Measurements from ENCODE around the gene ACD. TPM values are rescaled to one million over a fixed set of nuclear protein-coding genes. Genes with fewer than 3 reads are reported as not detected.

ACD gene
- total RNA-seq, 1 experiment from 2014 or later: 33.6 TPM

DNA sequence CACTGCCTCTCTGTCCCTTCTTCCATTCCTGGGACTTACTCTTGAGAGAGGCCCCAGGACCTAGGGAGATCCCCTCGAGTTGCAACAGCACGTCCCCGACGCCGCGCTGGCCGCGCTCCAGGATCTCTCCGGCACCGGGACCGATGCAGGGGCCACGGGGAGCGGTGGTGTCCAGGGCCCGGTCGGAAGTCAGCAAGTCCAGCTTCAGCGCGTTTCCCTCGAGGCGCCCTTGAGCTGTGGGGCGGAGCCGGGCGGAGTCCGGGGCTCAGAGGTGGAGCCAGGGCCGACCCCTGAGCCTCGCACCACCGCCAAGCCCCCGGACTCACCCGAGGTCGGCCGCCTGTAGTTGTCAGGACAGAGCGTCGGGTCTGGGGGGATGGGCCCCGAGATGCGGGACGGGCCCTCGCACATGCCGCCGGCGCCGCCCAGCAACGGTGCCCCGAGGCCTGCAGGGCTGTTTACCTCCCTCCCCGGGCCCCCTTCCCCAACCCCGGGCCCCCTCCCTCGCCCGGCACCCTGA is 6.0 kb upstream of the ACD start:
- Mint-ChIP-seq H3K4me3 (ENCODE audit: unreplicated experiment) (peak overlapping the region; percentile 72), H3K27me3 (ENCODE audit: insufficient read depth, unreplicated experiment) (no peaks in the 10 kb centered on the region), H3K9me3 (ENCODE audit: unreplicated experiment) (no peaks in the 10 kb centered on the region), H3K27ac (ENCODE audit: low read depth, unreplicated experiment) (peak overlapping the region; percentile 46), H3K36me3 (ENCODE audit: insufficient read depth, unreplicated experiment) (peaks cover 4% of the 10 kb centered on the region), H3K4me1 (ENCODE audit: insufficient read depth, unreplicated experiment) (no peaks in the 10 kb centered on the region)
- ChIA-PET POLR2A (interaction anchor here (0.6 to 1.6 kb wide), 2 partner anchors 102 to 145 kb away, joined by 3 to 6 read pairs; no protein-coding TSS in a partner anchor), CTCF (interaction anchor here (0.6 to 6.9 kb wide), 5 partner anchors 102 to 150 kb away, joined by 3 to 57 read pairs (median 13); no protein-coding TSS in a partner anchor)
- no TSS peak for BruUV-seq (replicated peaks)
- no peak for DNase-seq (ENCODE audit: unreplicated experiment)
- TF ChIP-seq, protein P1, sequence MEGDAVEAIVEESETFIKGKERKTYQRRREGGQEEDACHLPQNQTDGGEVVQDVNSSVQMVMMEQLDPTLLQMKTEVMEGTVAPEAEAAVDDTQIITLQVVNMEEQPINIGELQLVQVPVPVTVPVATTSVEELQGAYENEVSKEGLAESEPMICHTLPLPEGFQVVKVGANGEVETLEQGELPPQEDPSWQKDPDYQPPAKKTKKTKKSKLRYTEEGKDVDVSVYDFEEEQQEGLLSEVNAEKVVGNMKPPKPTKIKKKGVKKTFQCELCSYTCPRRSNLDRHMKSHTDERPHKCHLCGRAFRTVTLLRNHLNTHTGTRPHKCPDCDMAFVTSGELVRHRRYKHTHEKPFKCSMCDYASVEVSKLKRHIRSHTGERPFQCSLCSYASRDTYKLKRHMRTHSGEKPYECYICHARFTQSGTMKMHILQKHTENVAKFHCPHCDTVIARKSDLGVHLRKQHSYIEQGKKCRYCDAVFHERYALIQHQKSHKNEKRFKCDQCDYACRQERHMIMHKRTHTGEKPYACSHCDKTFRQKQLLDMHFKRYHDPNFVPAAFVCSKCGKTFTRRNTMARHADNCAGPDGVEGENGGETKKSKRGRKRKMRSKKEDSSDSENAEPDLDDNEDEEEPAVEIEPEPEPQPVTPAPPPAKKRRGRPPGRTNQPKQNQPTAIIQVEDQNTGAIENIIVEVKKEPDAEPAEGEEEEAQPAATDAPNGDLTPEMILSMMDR (IDR thresholded peaks at IDR 0.05; ENCODE audit: unreplicated experiment): no peak
- intact Hi-C loops (cut with micrococcal nuclease): no loop called here

DNA sequence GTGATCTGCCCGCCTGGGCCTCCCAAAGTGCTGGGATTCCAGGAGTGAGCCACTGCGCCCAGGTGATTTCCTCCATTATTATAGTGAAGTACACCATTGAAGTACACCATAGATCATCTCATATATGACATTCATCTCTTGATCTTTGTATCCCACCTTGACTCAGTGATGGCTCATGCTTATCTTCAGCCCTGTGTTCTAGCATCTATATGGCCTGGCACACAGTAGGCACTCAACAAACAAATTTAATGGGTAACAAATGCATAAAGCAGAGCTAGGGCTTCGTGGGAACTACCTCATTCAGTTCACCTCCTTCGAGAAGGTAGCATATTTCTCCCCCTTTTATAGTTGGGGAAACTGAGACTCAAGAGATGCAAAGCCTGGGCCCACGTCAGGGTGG is 5.5 kb upstream of the ACD start:
- peaks cover 4% of the 10 kb centered on the region for H3K36me3 Mint-ChIP-seq (ENCODE audit: insufficient read depth, unreplicated experiment)
- no peaks in the 10 kb centered on the region for H3K9me3 Mint-ChIP-seq (ENCODE audit: unreplicated experiment)
- intact Hi-C loops (cut with micrococcal nuclease): no loop called here
- ChIA-PET CTCF (interaction anchor here (0.6 to 6.9 kb wide), 4 partner anchors 101 to 151 kb away, joined by 3 to 57 read pairs (median 8); no protein-coding TSS in a partner anchor), POLR2A (interaction anchor here (0.6 to 1.6 kb wide), 2 partner anchors 102 to 145 kb away, joined by 3 to 6 read pairs; no protein-coding TSS in a partner anchor)
- no peaks in the 10 kb centered on the region for H3K4me1 Mint-ChIP-seq (ENCODE audit: insufficient read depth, unreplicated experiment)
- no peak for DNase-seq (ENCODE audit: unreplicated experiment)
- BruUV-seq (replicated peaks): no TSS peak
- peak overlapping the region; percentile 46 for H3K27ac Mint-ChIP-seq (ENCODE audit: low read depth, unreplicated experiment)
- TF ChIP-seq, protein P1 (IDR thresholded peaks at IDR 0.05; ENCODE audit: unreplicated experiment): no peak
- H3K27me3 Mint-ChIP-seq (ENCODE audit: insufficient read depth, unreplicated experiment): no peaks in the 10 kb centered on the region
- H3K4me3 Mint-ChIP-seq (ENCODE audit: unreplicated experiment): peak overlapping the region; percentile 72

DNA sequence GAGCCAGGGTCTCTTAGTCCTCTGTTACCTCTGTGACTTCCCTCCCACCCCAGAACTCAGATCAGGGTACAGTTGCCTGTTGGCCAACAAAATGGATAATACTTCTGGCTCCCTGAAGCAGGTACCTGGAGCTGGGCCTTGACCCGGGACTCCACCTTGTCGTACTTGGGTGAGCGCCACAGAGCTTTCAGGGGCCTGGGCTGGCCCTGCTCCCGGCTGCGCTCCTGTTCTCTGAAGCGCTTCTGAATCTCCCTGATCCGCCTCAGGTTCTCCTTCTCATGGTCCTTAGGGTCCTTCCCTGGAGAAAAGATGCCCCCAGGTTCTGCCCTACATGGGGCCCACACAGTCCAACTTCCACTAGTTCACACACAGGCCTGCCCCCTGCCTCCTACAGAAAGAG is 4.8 kb upstream of the ACD start:
- H3K4me3 Mint-ChIP-seq (ENCODE audit: unreplicated experiment): no peak overlapping the region
- TF ChIP-seq, protein P1 (IDR thresholded peaks at IDR 0.05; ENCODE audit: unreplicated experiment): no peak
- no peak for DNase-seq (ENCODE audit: unreplicated experiment)
- ChIA-PET CTCF (interaction anchor here (0.7 to 6.9 kb wide), 2 partner anchors 132 to 144 kb away, joined by 3 to 57 read pairs; no protein-coding TSS in a partner anchor), POLR2A (interaction anchor here (1.6 kb wide), 1 partner anchor 101 kb away, joined by 6 read pairs; no protein-coding TSS in a partner anchor)
- H3K9me3 Mint-ChIP-seq (ENCODE audit: unreplicated experiment): no peaks in the 10 kb centered on the region
- H3K36me3 Mint-ChIP-seq (ENCODE audit: insufficient read depth, unreplicated experiment): peaks cover 4% of the 10 kb centered on the region
- BruUV-seq (replicated peaks): no TSS peak
- no peaks in the 10 kb centered on the region for H3K4me1 Mint-ChIP-seq (ENCODE audit: insufficient read depth, unreplicated experiment)
- H3K27me3 Mint-ChIP-seq (ENCODE audit: insufficient read depth, unreplicated experiment): no peaks in the 10 kb centered on the region
- no peak overlapping the region for H3K27ac Mint-ChIP-seq (ENCODE audit: low read depth, unreplicated experiment)
- intact Hi-C loops (cut with micrococcal nuclease): no loop called here

DNA sequence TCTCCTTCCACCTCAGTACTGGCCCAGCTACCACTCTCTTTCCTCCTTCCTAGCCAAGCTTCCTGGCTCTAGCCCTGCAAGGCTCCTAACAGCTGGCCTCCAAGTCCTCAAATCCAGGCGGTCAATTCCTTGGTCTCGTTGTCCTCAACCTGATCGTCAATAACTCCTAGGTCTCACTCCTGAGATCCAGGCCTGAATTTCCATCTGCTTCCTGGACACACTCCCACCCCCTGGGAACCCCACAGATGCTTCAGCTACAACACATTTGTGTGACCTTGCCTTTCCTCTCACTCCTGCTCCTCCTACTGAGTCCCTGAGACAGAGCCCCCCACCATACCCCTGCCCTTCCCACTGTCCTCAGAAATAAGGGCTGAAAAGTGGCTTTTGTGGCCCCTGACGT is 4.2 kb upstream of the ACD start:
- intact Hi-C loops (cut with micrococcal nuclease): no loop called here
- Mint-ChIP-seq H3K4me1 (ENCODE audit: insufficient read depth, unreplicated experiment) (peaks cover 2% of the 10 kb centered on the region), H3K36me3 (ENCODE audit: insufficient read depth, unreplicated experiment) (peaks cover 4% of the 10 kb centered on the region), H3K9me3 (ENCODE audit: unreplicated experiment) (no peaks in the 10 kb centered on the region), H3K27ac (ENCODE audit: low read depth, unreplicated experiment) (no peak overlapping the region), H3K27me3 (ENCODE audit: insufficient read depth, unreplicated experiment) (no peaks in the 10 kb centered on the region), H3K4me3 (ENCODE audit: unreplicated experiment) (no peak overlapping the region)
- ChIA-PET POLR2A (no interaction called here), CTCF (interaction anchor here (0.6 to 6.9 kb wide), 2 partner anchors 143 to 239 kb away, joined by 3 to 57 read pairs; no protein-coding TSS in a partner anchor)
- TF ChIP-seq, protein P1 (IDR thresholded peaks at IDR 0.05; ENCODE audit: unreplicated experiment): no peak
- no peak for DNase-seq (ENCODE audit: unreplicated experiment)
- no TSS peak for BruUV-seq (replicated peaks)
